Stimulated activated CD8-positive, alpha-beta memory T cell treated with anti-CD3 and anti-CD28 coated beads, Interleukin-2, amount 100 ng/mL, for 48 hours (primary cell): ENCODE results near the gene DLEC1.
"Not testable (repeated sequence)": the region's sequence is repeated elsewhere in the genome, so short reads cannot be mapped to it uniquely, and the experiment has no call there.

Experiments used
- DNase-seq, 2 donors: peaks; one replicate each; pipeline ENCODE4 v3.0.0-alpha.2; 2020; ENCODE audit warnings: low read depth in 2 of 2

Gene DLEC1

DNA sequence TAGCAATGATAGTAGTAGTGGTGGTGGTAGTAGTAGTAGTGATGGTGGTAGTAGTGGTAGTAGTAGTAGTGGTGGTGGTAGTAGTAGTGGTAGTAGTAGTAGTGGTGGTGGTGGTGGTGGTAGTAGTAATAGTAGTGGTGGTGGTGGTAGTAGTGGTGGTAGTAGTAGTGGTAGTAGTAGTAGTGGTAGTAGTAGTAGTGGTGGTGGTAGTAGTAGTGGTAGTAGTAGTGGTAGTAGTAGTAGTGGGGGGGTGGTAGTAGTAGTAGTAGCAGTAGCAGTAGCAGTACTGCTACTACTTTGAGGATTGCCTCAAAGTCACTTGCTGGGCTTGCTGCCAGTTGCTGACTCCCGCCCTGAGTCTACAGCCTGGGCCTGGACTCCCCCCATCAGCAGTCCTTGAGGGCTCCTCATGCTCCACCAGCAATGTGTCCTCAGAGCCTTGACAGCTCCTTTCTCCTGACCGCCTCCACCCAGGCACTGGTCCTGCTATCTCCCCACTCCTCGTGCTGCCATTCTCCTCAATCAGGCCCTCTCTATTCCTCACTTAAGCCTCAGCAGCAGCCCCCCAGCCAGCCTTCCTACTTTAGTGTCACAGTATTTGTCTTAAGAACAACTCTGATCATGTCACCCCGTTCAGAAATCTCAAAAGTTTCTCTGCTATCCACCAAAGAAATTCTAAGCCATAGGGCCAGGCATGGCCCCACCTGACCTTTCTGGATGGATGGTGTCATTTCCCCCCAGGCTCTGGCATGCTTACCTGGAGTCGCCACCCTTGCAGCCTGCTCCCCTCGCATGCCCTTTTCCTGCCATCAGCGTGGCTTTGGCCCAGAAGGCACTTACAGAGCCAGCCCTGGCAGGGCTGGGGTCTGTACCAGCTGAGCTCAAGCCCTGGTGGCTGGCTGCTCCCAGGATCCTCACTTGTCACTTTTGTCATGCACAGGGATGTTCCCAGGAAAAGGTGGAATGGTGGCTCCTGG is 45.6 kb downstream of the DLEC1 start:
- DNase-seq: no peak

DNA sequence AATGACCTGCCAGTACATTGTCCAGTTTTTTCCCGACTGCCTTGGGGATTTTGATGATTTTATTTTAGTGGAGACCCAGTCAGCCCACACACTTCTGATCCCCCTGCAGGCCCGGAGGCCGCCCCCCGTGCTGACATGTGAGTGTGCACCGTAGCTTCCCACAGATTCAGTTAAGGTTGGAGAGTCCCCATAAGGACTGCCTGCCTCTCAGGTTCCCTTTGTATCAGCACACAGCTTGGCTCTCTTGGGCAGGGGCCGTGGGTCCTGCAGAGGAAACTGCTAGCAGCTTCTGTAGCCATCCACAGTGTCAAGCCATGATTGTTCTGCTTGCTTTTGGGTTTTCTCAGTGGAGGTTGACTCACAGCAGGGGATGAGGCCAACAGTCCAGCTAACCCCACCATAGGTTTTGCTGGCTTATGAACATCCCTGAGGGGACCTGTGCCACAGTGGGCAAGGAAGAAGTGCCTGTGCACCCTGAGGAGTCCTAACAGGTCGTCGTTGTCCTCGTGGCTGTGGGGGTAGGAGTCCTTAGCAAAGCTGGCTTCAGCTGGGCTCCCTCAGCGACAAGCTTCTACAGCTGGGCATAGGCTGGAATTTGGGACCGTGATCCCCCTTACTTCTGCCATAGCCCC is 46.4 kb downstream of the DLEC1 start:
- no peak for DNase-seq

DNA sequence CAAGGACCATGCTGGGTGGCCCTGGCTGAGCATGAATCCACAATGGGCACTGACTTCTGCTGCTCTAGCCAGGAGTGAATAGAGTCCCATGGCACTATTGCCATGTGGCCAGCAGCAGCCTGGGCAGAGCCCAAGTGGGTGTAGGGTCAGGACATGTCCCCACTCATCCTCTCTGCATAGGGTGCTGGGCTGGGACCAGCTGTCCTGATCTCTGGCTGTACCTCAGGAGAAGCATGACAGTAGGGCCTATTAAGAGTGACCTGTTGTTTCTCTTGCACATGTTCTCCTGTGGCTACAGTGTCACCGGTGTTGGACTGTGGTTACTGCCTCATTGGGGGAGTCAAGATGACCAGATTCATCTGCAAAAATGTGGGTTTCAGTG is 46.9 kb downstream of the DLEC1 start:
- no peak for DNase-seq

DNA sequence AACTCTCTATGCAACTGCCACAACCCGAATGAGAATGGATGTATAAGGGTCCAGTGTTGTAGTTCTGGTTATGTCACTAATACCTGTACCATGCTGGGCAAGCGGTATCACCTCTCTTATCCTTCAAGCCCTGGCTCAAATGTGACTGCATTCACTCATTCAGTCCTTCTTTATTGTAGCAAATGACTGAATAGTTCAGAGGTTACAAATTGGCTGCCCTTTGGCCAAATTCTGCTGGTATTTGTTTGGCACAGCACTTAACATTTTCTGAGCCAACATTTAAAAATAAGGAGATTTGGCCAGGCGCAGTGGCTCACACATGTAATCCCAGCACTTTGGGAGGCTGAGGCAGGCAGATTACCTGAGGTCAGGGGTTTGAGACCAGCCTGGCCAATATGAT is 47.5 kb downstream of the DLEC1 start:
- no peak for DNase-seq

DNA sequence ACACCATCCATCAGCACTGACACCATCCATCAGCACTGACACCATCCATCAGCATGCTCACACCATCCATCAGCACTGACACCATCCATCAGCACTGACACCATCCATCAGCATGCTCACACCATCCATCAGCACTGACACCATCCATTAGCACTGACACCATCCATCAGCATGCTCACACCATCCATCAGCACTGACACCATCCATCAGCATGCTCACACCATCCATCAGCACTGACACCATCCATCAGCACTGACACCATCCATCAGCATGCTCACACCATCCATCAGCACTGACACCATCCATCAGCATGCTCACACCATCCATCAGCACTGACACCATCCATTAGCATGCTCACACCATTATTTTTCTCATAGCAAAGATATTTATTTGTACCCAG is 48.3 kb downstream of the DLEC1 start:
- DNase-seq: not testable (repeated sequence)

DNA sequence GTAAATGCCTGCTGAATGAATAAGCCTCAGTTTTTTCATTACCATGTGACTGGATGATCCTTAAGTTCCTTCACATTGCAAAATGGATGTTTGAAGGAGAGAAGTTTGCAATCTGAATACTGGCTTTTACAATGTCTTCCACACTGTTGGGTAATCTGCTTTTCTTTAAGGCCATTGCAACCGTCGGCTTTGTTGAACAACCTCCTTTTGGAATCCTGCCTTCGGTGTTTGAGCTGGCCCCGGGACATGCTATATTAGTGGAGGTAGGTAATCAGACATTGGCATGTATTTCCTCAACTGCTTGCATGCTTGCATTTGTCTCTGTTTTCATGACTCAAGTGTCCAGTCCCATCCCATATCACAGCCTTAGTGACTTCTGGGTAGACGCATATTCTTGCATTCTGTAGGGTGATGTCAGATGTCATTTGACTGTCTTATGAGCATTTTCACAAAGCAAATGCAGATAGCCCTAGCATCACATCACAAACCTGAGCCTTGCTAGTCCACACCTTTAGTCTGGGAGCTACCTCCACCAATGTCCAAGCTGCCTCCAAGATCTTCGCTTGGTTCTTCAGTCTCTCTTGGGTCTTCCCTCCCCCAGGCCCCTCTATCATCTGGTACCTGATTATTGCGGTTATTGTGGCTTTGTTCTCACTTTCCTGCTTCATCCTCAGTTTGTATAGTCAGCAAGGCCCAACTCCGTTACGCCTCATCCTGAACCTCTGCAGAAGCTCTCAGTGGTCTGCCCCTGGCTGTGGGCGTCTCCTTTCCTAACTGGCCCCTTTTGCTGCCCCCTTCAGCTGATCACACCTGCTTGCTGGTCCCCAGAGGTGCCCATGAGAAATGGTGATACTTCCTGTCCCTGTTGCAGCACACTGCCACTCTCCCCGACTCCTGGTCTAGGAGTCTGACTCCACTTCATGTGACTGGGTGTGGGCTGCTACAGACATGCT is 49.4 kb downstream of the DLEC1 start:
- DNase-seq: no peak

DNA sequence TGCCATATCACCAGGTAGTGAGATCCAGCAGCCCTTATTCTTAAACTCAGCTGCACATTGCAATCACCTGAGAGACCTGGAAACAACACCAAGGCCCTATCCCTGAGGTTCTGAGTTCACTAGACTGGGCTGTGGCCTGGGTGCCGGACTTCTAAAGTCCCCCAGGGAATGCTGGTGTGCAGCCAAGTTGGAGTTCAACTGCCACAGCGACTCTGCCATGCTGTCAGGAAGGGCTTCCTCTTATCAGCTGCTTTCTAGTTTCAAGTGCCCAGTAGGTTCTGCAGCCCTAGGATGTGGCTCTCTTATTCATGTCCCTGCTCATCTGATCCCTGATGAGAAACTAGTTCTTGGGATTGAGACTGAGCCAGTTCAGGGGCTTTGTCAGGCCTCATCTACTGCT is 50.2 kb downstream of the DLEC1 start:
- no peak for DNase-seq

DNA sequence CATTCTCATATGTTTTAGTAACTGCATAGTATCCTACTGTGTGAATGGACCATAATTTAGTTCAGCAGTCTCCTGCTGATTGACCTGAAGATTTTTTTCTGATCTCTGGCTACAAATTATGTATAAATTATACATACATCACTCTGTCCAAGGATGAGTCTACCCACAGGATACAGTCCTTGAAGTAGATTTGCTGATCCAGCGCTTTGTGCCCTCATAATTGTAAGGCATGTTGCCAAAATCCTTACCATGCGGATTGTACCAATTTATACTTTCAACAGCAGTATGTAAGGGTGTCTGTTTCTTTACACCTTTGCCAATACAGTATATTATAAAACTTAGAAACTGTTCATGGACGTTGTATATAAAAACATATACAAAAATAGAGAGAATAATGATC is 51.4 kb downstream of the DLEC1 start:
- DNase-seq: no peak

DNA sequence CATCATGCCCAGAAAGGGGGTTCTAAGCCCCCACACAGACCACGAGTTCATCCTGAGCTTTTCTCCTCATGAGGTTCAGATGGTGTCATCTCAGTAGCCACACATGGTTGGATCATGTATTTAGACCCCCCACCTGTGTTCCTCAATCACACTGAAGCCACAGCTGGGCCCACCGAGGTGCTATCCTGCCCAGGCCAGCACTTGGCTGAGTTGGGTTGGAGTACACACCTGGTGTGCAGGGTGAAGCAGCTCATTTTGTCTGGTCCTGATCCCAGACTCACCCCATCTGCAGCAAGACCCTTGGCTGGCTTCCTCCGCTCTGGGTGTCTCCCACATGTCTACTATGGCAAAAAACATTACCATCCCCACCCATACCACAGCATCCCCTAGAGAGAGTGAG is 56.0 kb downstream of the DLEC1 start:
- DNase-seq: no peak

DNA sequence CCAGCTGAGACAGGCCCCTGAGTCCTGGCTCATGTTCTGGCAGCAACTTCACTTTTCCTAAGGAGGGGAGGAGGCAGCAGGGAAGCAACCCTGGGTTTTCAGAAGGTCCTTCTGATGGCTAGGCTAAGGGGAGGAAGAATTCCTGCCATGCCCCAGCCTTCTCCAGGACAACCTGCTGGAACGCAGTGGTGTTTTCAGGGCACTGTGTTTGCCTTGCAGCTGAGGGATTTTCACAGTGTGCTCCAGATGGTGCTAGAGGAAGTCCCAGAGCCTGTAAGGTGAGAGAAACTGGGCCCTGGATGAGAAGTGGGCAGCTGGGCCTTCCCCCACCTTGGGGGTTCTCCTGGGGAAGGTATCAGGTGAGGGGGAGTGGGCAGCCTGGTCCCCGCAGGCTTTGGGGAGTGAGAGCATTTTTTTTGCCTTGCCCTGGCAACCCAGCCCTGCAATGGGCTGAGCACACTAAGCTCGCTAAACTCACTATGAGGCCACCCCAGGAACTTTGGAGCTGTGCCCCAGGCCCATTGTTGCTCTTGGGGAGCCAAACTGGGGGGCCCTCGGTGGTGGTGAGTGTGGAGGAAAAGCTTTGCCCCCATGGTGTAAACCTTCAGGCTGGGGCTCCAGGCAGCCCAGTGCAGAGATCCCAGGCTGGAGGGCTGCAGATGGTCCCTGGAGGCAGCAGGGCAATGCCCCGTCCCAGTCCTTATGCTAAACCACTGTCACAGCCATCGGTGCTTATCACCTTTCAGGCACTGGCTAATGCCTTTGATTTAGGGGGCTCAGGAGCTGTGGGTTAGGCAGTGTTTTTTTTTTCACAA is 56.9 kb downstream of the DLEC1 start:
- DNase-seq: no peak

DNA sequence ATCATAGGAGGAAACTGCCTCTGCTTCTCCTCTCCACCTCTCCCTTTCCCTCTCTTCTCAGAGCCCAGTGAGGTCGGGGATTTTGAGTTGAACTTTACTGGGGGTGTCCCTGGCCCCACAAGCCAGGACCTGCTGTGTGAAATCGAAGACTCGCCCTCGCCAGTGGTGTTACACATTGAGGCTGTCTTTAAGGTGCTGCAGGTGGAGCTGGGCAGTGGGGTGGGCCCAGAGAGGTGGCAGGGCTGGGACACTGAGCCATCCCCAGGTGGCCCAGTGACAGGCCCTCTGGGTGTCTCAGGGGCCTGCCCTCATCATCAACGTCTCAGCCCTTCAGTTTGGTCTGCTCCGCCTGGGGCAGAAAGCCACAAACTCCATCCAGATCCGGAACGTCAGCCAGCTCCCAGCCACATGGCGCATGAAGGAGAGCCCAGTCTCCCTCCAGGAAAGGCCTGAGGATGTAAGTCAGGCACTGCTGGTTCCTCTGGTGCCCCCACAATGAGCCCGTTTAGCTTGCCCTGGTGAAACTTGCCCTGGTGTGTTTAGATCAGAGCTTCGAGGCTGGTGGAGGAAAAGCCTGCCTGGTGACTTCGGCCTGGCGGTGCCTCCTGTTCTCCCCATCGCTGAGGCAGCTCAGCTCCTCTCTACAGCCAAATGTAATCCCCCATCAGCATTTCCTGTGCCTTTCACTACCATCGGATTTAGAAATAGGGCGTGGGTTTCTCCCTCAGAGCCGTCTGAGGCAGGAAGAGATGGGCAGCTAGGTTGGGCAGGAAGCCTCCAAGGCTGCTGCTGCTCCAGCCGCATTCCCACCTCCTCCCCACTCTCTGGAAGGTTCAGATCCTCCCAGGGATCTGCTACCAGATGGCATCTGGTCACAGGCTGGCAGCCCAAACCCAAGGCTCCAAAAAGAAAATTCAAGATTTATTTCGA is 58.7 kb downstream of the DLEC1 start:
- no peak for DNase-seq

DNA sequence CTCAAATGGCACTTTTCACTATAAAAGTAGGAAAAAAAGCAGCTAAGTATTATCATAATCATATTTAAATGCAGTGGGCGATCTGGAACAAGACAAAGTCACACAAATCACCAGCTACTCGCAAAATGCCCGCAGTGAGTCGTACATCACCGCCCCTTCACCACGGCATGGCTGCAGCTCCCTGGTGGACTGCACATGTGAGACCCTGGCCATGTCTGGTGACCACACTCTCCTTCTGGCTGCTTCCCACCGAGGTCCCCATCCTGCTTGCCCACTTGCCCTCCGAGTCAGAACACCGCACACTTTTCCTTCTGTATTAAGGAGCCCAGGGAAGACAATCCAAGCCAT is 59.3 kb downstream of the DLEC1 start:
- DNase-seq: no peak

DNA sequence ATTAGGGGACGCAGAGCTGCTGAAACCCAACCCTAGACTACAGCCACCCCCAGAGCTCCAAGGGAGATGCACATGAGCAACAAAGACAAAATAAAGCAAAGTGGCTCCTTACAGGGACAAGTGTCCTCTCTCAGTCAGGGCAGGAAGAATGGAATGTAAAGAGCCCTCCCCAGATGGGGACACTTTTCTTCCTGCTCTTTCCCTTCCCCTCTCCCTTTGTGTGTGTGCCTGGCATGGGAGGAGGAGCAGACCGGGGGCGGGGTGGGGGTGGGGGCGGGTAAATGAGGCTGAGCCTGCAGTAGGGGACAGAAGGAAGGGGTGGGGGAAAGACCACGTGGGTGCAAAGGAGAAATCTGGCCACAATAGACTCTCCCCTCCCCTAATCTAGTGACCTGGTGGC is 60.5 kb downstream of the DLEC1 start:
- no peak for DNase-seq

DNA sequence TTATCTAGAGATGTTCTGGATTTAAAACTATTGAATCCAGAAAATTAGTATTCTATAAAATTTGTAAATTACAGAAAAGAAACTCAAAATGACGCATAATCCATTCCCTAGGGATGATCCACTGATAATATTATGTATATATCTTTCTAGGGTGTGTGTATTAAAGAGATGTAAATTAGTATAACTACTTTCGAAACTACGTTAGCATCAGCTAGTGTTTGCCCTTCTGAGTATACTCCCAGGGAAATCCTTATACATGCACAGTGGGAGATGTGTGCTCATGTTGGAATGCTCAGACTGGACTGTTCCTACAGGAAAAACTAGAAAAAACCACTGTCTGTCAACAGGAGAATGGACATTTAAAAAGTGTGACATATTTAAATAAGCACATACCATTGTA is 61.5 kb downstream of the DLEC1 start:
- DNase-seq: no peak

DNA sequence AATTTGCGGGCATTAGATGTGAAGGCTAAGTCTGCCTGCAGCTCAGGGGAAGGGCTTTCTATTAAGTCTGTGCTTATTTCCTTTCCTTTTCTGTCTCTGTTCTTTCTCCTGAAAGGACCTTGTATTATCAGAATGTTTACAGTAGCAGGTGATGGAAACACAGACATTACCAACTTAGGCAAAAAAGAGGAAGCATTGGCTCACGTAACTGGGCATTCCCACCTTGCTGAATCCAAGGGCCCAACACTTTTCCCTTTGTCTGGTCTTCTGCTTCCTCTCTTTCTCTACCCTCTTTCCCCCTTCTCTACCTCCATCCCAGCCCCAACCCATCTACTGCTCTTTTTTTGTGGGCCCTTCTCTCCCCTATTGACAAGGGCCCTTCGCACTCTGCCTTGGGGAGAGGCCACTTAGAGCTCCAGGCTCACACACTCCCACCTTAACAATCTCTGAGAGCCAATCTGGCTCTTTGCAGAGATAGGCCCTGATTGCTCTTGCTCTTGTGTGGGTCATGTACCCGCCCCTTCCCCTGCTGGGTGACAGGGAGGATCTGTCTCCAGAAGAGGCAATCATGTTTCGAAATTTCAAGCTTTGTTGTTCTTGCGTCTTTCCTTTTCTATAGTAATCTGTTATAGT is 62.9 kb downstream of the DLEC1 start:
- no peak for DNase-seq

DNA sequence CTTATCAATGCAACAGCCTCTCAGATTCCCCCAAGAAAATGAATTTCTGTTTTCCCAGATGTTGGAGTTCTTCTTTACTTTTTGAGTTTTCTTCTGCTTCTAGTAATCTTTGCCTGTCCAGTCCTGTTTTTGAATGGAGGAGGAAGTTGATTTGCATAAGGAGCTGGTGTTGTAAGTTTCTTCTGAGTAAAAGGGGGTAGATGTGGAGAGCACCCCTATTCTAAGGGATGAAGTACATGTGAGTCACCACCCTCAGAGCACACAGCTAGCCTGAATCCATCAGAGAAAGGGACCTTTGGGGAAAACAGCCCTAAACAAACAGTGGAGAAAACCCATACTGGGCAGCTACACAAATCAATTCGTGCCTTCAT is 63.4 kb downstream of the DLEC1 start:
- DNase-seq: no peak

DNA sequence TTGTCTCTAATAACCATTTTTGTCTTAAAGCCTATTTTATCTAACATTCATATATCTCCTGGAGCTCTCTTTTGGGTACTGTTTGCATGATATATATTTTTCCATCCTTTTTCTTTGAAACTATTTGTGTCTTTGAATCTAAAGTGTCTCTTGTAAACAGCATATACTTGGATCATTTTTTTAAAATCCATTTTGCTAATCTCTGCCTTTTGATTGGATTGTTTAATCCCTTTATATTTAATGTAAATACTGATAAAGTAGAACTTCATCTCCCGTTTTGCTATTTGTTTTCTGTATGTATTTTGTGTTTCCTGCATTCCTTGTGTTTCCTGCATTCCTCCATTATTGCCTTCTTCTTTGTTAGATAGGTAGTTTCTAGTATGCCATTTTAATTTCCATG is 66.5 kb downstream of the DLEC1 start:
- no peak for DNase-seq

DNA sequence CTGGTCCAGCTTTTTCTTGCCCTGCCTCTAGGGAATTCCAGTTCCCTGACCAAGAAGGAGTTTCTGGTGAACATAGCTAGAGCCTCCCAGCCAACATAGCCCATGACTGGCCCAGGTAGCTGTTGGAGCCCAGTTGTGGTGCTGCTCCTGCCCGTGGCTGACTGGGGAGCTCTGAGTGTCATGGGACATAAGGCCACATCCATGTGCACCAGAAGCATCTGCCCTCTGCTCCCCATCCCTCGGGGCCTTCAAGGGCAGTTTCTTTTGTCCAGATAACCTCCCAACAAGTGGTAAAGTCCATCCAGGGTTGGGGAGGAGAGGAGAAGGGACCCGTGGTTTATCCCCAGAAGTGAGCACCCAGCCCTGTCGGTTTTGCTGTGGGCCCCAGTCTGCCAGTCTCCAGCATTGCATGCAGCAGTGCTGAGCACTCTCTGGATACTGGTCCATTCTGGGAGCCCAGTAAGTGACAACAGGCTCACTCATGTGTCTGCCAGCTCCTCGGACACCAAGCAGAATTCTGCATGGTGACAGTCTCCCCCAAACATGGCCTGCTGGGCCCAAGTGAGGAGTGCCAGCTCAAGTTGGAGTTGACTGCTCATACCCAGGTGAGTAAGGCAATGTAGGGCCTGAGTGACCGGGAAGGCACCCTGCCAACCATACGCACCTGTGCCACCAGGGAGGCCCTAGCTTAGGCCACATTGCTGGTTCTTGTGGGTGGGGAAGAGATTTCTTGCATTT is 69.1 kb downstream of the DLEC1 start:
- no peak for DNase-seq
